ENCODE data around the gene RUFY1.
"Not testable (repeated sequence)": the region's sequence is repeated elsewhere in the genome, so short reads cannot be mapped to it uniquely, and the experiment has no call there.

GRCh38 chr5:179502420-179502819 is 47.9 kb upstream of the RUFY1 start:
- TF ChIP-seq, protein P1, sequence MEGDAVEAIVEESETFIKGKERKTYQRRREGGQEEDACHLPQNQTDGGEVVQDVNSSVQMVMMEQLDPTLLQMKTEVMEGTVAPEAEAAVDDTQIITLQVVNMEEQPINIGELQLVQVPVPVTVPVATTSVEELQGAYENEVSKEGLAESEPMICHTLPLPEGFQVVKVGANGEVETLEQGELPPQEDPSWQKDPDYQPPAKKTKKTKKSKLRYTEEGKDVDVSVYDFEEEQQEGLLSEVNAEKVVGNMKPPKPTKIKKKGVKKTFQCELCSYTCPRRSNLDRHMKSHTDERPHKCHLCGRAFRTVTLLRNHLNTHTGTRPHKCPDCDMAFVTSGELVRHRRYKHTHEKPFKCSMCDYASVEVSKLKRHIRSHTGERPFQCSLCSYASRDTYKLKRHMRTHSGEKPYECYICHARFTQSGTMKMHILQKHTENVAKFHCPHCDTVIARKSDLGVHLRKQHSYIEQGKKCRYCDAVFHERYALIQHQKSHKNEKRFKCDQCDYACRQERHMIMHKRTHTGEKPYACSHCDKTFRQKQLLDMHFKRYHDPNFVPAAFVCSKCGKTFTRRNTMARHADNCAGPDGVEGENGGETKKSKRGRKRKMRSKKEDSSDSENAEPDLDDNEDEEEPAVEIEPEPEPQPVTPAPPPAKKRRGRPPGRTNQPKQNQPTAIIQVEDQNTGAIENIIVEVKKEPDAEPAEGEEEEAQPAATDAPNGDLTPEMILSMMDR (IDR thresholded peaks at IDR 0.05; ENCODE audit: low read length), result not testable (repeated sequence)
- not testable (repeated sequence) for TF ChIP-seq EZH2 (optimal IDR thresholded peaks at IDR 0.05; ENCODE audit: low read depth, low read length); EZH2phosphoT487 (IDR thresholded peaks at IDR 0.05; ENCODE audit: low read length)
